Endothelial cell of umbilical vein (primary cell): ENCODE measurements around the gene CCNL2. TPM values are rescaled to one million over a fixed set of nuclear protein-coding genes. Genes with fewer than 3 reads are reported as not detected.

ENCODE experiments used
- BruUV-seq: library from RNA; stranded (reverse); fragments of 400-500 nt; replicated peaks from 2 replicates; lab custom pipeline; 2021; lab: Mats Ljungman, UMichigan
- CTCF ChIA-PET: fragments of 300-600, 350-600 bp; sonication (Branson Sonifier 250); formaldehyde crosslinking; loops from one replicate; lab custom pipeline; 2021; ENCODE audit warnings: antibody characterized with exemption, inconsistent platforms; lab: Charles Lee
- POLR2A ChIA-PET: fragments of 300-600, 350-600 bp; sonication (Branson Sonifier 250); formaldehyde crosslinking; loops from one replicate; lab custom pipeline; 2021; ENCODE audit warnings: antibody characterized with exemption, inconsistent platforms; lab: Charles Lee
- DNase-seq: peaks from one replicate; pipeline ENCODE4 v3.0.0-alpha.2; 2011; ENCODE audit warnings: low read depth, low spot score
- FAIRE-seq: peaks from 2 replicates; lab custom pipeline; 2011; peaks lifted over from hg19 to GRCh38; lab: Jason Lieb, UNC
- H2AFZ ChIP-seq: 2 replicates; pipeline ENCODE4 v1.6.0; 2012; ENCODE audit warnings: low read depth, low read length, control low read depth, inconsistent platforms
- H3K27ac ChIP-seq: 2 replicates; pipeline ENCODE4 v1.5.1; 2011; ENCODE audit warnings: low read depth, mild to moderate bottlenecking, control low read depth, low read length, moderate library complexity; ENCODE audit not compliant: insufficient read depth
- H3K27me3 ChIP-seq, 2 experiments: 2 replicates each; pipeline versions ENCODE4 v1.6.0 to v1.6.1; 2011; ENCODE audit warnings: low read length in 2 of 2, mixed read lengths in 1 of 2; ENCODE audit not compliant: control insufficient read depth in 2 of 2, insufficient read depth in 2 of 2
- H3K36me3 ChIP-seq, 2 experiments: 2 replicates in 1 of 2; 3 replicates in 1 of 2; pipeline ENCODE4 v1.5.1; 2011; ENCODE audit warnings: low read length in 2 of 2, mild to moderate bottlenecking in 1 of 2, moderate library complexity in 1 of 2; ENCODE audit not compliant: control insufficient read depth in 2 of 2, insufficient read depth in 2 of 2; ENCODE audit errors: extremely low read depth in 1 of 2
- H3K4me1 ChIP-seq: 3 replicates; pipeline ENCODE4 v1.5.1; 2011; ENCODE audit warnings: mild to moderate bottlenecking, low read length; ENCODE audit not compliant: control insufficient read depth, insufficient read depth; ENCODE audit errors: extremely low read depth
- H3K4me2 ChIP-seq: 2 replicates; pipeline ENCODE4 v1.6.1; 2011; ENCODE audit warnings: low read length, control low read depth, mixed read lengths; ENCODE audit not compliant: insufficient read depth
- H3K4me3 ChIP-seq, 3 experiments: fragments of 200-600 bp in 1 of 3; sonication (generic), shearing (Covaris generic) in 1 of 3; replicated peaks in 1 of 3; 2 replicates each; pipeline ENCODE4 v1.5.1; 2011 to 2016; ENCODE audit warnings: control low read depth in 3 of 3, low read length in 3 of 3, mild to moderate bottlenecking in 2 of 3, inconsistent platforms in 1 of 3, low read depth in 1 of 3, moderate library complexity in 1 of 3; ENCODE audit not compliant: insufficient read depth in 1 of 3
- H3K79me2 ChIP-seq: 2 replicates; pipeline ENCODE4 v1.6.0; 2012; ENCODE audit warnings: low read length, inconsistent platforms; ENCODE audit not compliant: control insufficient read depth, insufficient read depth
- H3K9ac ChIP-seq: replicated peaks from 2 replicates; pipeline ENCODE3; 2011; ENCODE audit warnings: low read length, control low read depth; ENCODE audit not compliant: insufficient read depth; ENCODE audit errors: extremely low read depth
- H3K9me1 ChIP-seq: replicated peaks from 3 replicates; pipeline ENCODE4 v1.6.0; 2011; ENCODE audit warnings: mild to moderate bottlenecking, low read length; ENCODE audit not compliant: control insufficient read depth, insufficient read depth; ENCODE audit errors: extremely low read depth
- H3K9me3 ChIP-seq: replicated peaks from 2 replicates; pipeline ENCODE4 v1.5.1; 2012; ENCODE audit warnings: low read length, inconsistent platforms; ENCODE audit not compliant: control insufficient read depth, insufficient read depth
- H4K20me1 ChIP-seq: replicated peaks from 2 replicates; pipeline ENCODE3; 2011; ENCODE audit warnings: mild to moderate bottlenecking, low read length; ENCODE audit not compliant: control insufficient read depth, insufficient read depth; ENCODE audit errors: extremely low read depth
- EZH2 ChIP-seq: IDR thresholded peaks from 2 replicates; pipeline ENCODE4 v1.6.1; 2012; ENCODE audit warnings: borderline replicate concordance, low read depth, mild to moderate bottlenecking, moderate library complexity, low read length, inconsistent platforms; ENCODE audit not compliant: severe bottlenecking
- FOS ChIP-seq: IDR thresholded peaks from 2 replicates; pipeline ENCODE4 v1.6.1; 2011; ENCODE audit warnings: mild to moderate bottlenecking, low read length, moderate library complexity, borderline replicate concordance; ENCODE audit not compliant: insufficient read depth
- GATA2 ChIP-seq: IDR thresholded peaks from 2 replicates; pipeline ENCODE4 v1.7.0; 2011; ENCODE audit warnings: low read depth, mild to moderate bottlenecking, moderate library complexity, mixed read lengths, low read length; ENCODE audit not compliant: insufficient read length, insufficient read depth
- MYC ChIP-seq: IDR thresholded peaks from one replicate; pipeline ENCODE4 v1.6.1; 2011; ENCODE audit warnings: mild to moderate bottlenecking, low read depth, low read length
- POLR2A ChIP-seq: IDR thresholded peaks from 2 replicates; pipeline ENCODE4 v1.6.1; 2012; ENCODE audit warnings: low read depth, mild to moderate bottlenecking, control low read depth, low read length
- POLR2AphosphoS5 ChIP-seq: IDR thresholded peaks from 2 replicates; pipeline ENCODE4 v1.6.1; 2012; ENCODE audit warnings: low read depth, mild to moderate bottlenecking, control low read depth, low read length, moderate library complexity; ENCODE audit not compliant: insufficient read depth
- dilution Hi-C: fragments of 300-500 bp; cut with MboI; formaldehyde crosslinking; loops from one replicate; pipeline ENCODE4 v1.15.0; 2019; ENCODE audit warnings: low sequenced_read_pairs; ENCODE audit not compliant: extremely low pct_ligation_motif_present
- intact Hi-C: fragments of 100-400 bp; cut with micrococcal nuclease; formaldehyde crosslinking; loops from one replicate; pipeline ENCODE4 v1.10.0; 2022
- polyA plus RNA-seq, 4 experiments: library from polyadenylated mRNA; depleted of rRNA in 3 of 4; stranded (reverse) in 3 of 4; unstranded in 1 of 4; fragments of >200 nt; gene quantifications; 2 replicates each; pipeline versions ENCODE4 v1.2.1 to v1.2.3, GENCODE V29; 2011 to 2012; ENCODE audit warnings: missing spikeins in 1 of 4
- total RNA-seq: library from RNA; stranded (reverse); gene quantifications from 2 replicates; pipeline ENCODE4 v1.2.3, GENCODE V29; 2021

Gene CCNL2
- total and polyA plus RNA-seq, 2 donors (not counting 3 experiments of a cell fraction or from before 2014, with no cell fraction given): 188 to 209 TPM

DNA sequence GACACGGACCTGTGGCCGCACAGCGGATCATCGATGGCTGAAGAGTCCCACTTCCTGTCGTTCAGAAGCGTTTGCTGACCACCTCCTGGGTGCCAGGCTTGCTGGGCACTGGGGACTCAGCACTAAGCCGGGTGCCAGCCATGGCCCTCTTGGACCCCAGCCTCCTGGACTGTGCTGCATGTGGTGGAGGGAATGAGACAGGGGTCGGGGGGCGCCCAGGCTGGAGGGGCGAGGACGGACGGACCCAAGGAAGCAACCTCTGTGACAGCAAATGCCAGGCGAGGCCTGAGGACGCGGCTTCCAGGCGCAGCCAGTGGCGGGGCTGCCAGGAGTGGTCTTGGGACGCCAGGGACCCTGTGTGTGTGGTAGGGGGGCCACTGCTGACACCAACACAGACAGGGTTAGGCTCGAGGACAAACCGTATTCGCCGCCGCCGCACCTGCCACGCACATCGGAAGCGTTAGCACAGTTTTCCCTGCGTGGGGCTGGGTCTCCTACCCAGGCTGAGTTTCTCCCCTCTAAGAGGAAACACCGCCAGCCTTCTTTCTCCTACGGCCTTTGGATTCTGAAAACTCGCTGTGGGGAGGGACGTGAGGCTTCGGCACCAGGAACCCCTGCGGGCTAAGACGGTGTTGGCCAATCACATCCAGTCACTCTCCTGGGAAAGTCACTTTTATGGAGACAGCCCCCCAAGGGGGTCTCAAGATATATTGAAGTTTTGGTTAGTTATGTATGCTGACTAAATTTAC lies 37.7 kb downstream of the CCNL2 start:
- H3K27me3 ChIP-seq: no peaks in the 10 kb centered on the region
- no peak overlapping the region for H3K9ac ChIP-seq
- TF ChIP-seq POLR2A (no peak), EZH2 (no peak), POLR2AphosphoS5 (no peak), FOS (no peak), MYC (no peak)
- H3K9me1 ChIP-seq: no peaks in the 10 kb centered on the region
- no peak for DNase-seq
- intact Hi-C loops (no loop called here), dilution Hi-C loops (no loop called here)
- no peaks in the 10 kb centered on the region for H3K36me3 ChIP-seq
- H4K20me1 ChIP-seq: no peaks in the 10 kb centered on the region
- no peak overlapping the region for H2AFZ ChIP-seq
- H3K9me3 ChIP-seq: peaks cover 3% of the 10 kb centered on the region
- H3K4me3 ChIP-seq: no peak overlapping the region
- ChIA-PET CTCF (interaction anchor here (1.6 kb wide), 1 partner anchor 11 kb away, joined by 5 read pairs; no protein-coding TSS in a partner anchor), POLR2A (no interaction called here)
- no peaks in the 10 kb centered on the region for H3K4me1 ChIP-seq
- no peaks in the 10 kb centered on the region for H3K79me2 ChIP-seq
- FAIRE-seq: no peak
- no TSS peak for BruUV-seq
- H3K4me2 ChIP-seq: no peak overlapping the region
- H3K27ac ChIP-seq: no peak overlapping the region

DNA sequence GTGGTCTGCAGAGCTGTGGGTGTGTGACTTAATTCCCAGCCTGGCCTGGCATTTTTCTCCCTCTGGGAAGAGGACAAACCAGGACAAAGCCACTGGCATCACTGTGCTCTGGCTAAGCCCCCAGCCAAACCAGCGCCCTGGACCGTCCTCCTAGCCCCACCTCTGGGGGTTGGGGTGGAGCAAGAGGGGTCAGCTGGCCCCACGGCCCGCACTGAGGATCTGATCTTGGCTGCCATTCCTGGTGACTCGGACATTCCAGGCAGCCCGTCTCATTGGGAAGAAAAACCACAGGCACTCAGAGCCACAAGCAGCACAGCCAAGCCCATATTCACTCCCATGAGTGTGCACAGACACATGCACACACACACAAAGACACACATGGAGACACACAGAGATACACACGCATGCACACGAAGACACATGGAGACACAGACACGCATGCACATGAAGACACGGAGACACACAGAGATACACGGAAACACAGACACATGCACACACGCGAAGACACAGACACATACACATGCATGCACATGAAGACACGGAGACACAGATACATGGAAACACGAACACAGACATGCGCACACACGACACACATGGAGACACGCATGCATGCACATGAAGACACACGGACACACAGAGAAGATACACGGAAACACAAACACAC lies 38.5 kb downstream of the CCNL2 start:
- no peak overlapping the region for H3K27ac ChIP-seq
- DNase-seq (no peak), FAIRE-seq (peak; percentile 62)
- ChIA-PET POLR2A (no interaction called here), CTCF (no interaction called here)
- H3K4me1 ChIP-seq: no peaks in the 10 kb centered on the region
- H3K4me2 ChIP-seq: no peak overlapping the region
- dilution Hi-C loops (no loop called here), intact Hi-C loops (no loop called here)
- no peak overlapping the region for H2AFZ ChIP-seq
- H3K27me3 ChIP-seq: no peaks in the 10 kb centered on the region
- H4K20me1 ChIP-seq: no peaks in the 10 kb centered on the region
- no peaks in the 10 kb centered on the region for H3K9me3 ChIP-seq
- H3K9ac ChIP-seq: no peak overlapping the region
- BruUV-seq: no TSS peak
- no peaks in the 10 kb centered on the region for H3K79me2 ChIP-seq
- no peak for TF ChIP-seq FOS
- peak; percentile 21 for TF ChIP-seq GATA2
- H3K4me3 ChIP-seq: no peak overlapping the region
- H3K36me3 ChIP-seq: no peaks in the 10 kb centered on the region
- no peaks in the 10 kb centered on the region for H3K9me1 ChIP-seq
